GM12872 (cell line): ENCODE results near the gene DTNBP1.

Experiments used
- CTCF ChIP-seq: IDR thresholded peaks from 3 replicates; pipeline ENCODE4 v1.5.1; 2011; ENCODE audit warnings: low read depth, mild to moderate bottlenecking, low read length, moderate library complexity; ENCODE audit not compliant: insufficient read depth

The DTNBP1 gene

GRCh38 chr6:15510121-15510520 is 152.7 kb downstream of the DTNBP1 start:
- TF ChIP-seq CTCF, result no peak

GRCh38 chr6:15509335-15509933 is 153.4 kb downstream of the DTNBP1 start:
- no peak for TF ChIP-seq CTCF

- no peak for TF ChIP-seq CTCF
Measured at GRCh38 chr6:15508931-15509330, 153.9 kb downstream of the DTNBP1 start.

- TF ChIP-seq CTCF, result no peak
Measured at GRCh38 chr6:15508441-15508871, 154.4 kb downstream of the DTNBP1 start.

- no peak for TF ChIP-seq CTCF
Measured at GRCh38 chr6:15507746-15508145, 155.1 kb downstream of the DTNBP1 start.

- TF ChIP-seq CTCF, result no peak
Measured at GRCh38 chr6:15507221-15507620, 155.6 kb downstream of the DTNBP1 start.

GRCh38 chr6:15506066-15506465 is 156.8 kb downstream of the DTNBP1 start:
- no peak for TF ChIP-seq CTCF

GRCh38 chr6:15505463-15505918 is 157.3 kb downstream of the DTNBP1 start:
- TF ChIP-seq CTCF, result no peak
